PC-9 (cell line): Measurements from ENCODE around the gene VASP. TPM values are rescaled to one million over a fixed set of nuclear protein-coding genes. Genes with fewer than 3 reads are reported as not detected.

Source experiments
- BruUV-seq: library from RNA; stranded (reverse); fragments of 400-500 nt; replicated peaks from 2 replicates; lab custom pipeline; 2021; lab: Mats Ljungman, UMichigan
- CTCF ChIA-PET: fragments of 300-600 bp; sonication (Branson Sonifier 250); formaldehyde crosslinking; loops from one replicate; lab custom pipeline; 2022; ENCODE audit warnings: antibody characterized with exemption; lab: Charles Lee
- POLR2A ChIA-PET: fragments of 300-600 bp; sonication (Branson Sonifier 250); formaldehyde crosslinking; loops from one replicate; lab custom pipeline; 2022; ENCODE audit warnings: antibody characterized with exemption; ENCODE audit not compliant: unreplicated experiment; lab: Charles Lee
- DNase-seq, 2 experiments: peaks; one replicate each; pipeline versions ENCODE4 v3.0.0 to v3.0.0-alpha.2; 2015 to 2022; ENCODE audit warnings: mixed read lengths in 1 of 2
- H2AFZ ChIP-seq: fragments of 200-600 bp; sonication (generic); 2 replicates; pipeline ENCODE4 v1.8.1; 2017; ENCODE audit warnings: antibody characterized with exemption
- H3F3A ChIP-seq: fragments of 200-600 bp; sonication (generic); 2 replicates; pipeline ENCODE4 v1.8.1; 2017; ENCODE audit warnings: antibody characterized with exemption, mild to moderate bottlenecking, low read depth; ENCODE audit not compliant: insufficient read depth
- H3K27ac ChIP-seq: fragments of 200-600 bp; sonication (generic); 2 replicates; pipeline ENCODE4 v1.6.1; 2016; ENCODE audit warnings: mixed run types
- H3K27me3 ChIP-seq: fragments of 200-600 bp; sonication (generic); 2 replicates; pipeline ENCODE4 v1.6.1; 2016; ENCODE audit warnings: low read depth, mixed run types; ENCODE audit not compliant: insufficient read depth
- H3K36me3 ChIP-seq: fragments of 200-600 bp; sonication (generic); 2 replicates; pipeline ENCODE4 v1.6.1; 2016; ENCODE audit warnings: low read depth, mixed run types
- H3K4me1 ChIP-seq: fragments of 200-600 bp; sonication (generic); replicated peaks from 2 replicates; pipeline ENCODE4 v1.6.1; 2016; ENCODE audit warnings: mixed run types; ENCODE audit not compliant: insufficient read depth
- H3K4me2 ChIP-seq: fragments of 200-600 bp; sonication (generic); 2 replicates; pipeline ENCODE4 v1.6.1; 2017; ENCODE audit warnings: mixed run types
- H3K4me3 ChIP-seq: fragments of 200-600 bp; sonication (generic); 2 replicates; pipeline ENCODE4 v1.6.1; 2016; ENCODE audit warnings: mixed run types
- H3K79me2 ChIP-seq: fragments of 200-600 bp; sonication (generic); 2 replicates; pipeline ENCODE4 v1.6.1; 2017; ENCODE audit warnings: low read depth, mixed run types
- H3K9me2 ChIP-seq: fragments of 200-600 bp; sonication (generic); 2 replicates; pipeline ENCODE4 v1.8.1; 2017; ENCODE audit warnings: mild to moderate bottlenecking; ENCODE audit not compliant: insufficient read depth
- H3K9me3 ChIP-seq: fragments of 200-600 bp; sonication (generic); 2 replicates; pipeline ENCODE4 v1.8.1; 2016; ENCODE audit warnings: low read depth; ENCODE audit not compliant: insufficient read depth
- H4K20me1 ChIP-seq: fragments of 200-600 bp; sonication (generic); 2 replicates; pipeline ENCODE4 v1.8.1; 2017; ENCODE audit not compliant: insufficient read depth
- EZH2 ChIP-seq: fragments of 200-600 bp; sonication (generic); IDR thresholded peaks from 2 replicates; pipeline ENCODE4 v1.8.0; 2017; ENCODE audit warnings: antibody characterized with exemption, low read depth
- intact Hi-C: fragments of 100-400 bp; cut with micrococcal nuclease; formaldehyde crosslinking; loops from one replicate; pipeline ENCODE4 v1.10.0; 2022; ENCODE audit not compliant: unreplicated experiment
- total RNA-seq: library from RNA; stranded (reverse); gene quantifications from 2 replicates; pipeline ENCODE4 v1.2.3, GENCODE V29; 2021
- TF ChIP-seq, protein P1 (sequence below): fragments of 200-600 bp; sonication (generic); conservative IDR thresholded peaks from 2 replicates; pipeline ENCODE4 v1.6.1; 2017; ENCODE audit warnings: mixed run types, antibody characterized with exemption, mild to moderate bottlenecking, moderate library complexity

Gene VASP
- total RNA-seq, 1 experiment from 2014 or later, result 123 TPM

DNA sequence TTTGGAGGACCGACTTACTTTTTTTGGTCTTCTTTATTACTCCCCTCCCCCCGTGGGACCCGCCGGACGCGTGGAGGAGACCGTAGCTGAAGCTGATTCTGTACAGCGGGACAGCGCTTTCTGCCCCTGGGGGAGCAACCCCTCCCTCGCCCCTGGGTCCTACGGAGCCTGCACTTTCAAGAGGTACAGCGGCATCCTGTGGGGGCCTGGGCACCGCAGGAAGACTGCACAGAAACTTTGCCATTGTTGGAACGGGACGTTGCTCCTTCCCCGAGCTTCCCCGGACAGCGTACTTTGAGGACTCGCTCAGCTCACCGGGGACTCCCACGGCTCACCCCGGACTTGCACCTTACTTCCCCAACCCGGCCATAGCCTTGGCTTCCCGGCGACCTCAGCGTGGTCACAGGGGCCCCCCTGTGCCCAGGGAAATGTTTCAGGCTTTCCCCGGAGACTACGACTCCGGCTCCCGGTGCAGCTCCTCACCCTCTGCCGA, 39.1 kb upstream of the VASP start:
- Histone ChIP-seq H3K4me2 (peak overlapping the region; percentile 100), H2AFZ (peak overlapping the region; percentile 81), H3K9me3 (no peaks in the 10 kb centered on the region), H3K79me2 (no peaks in the 10 kb centered on the region), H3F3A (peaks cover 55% of the 10 kb centered on the region; the same call in 1 of the 2 replicates), H3K36me3 (no peaks in the 10 kb centered on the region), H3K27me3 (no peaks in the 10 kb centered on the region), H4K20me1 (no peaks in the 10 kb centered on the region; the same call in 1 of the 2 replicates), H3K9me2 (no peaks in the 10 kb centered on the region), H3K4me1 (peaks cover 19% of the 10 kb centered on the region), H3K27ac (peak overlapping the region; percentile 38; the same call in 1 of the 2 replicates), H3K4me3 (peak overlapping the region; percentile 82)
- TSS peak; percentile 71 for BruUV-seq
- no peak for DNase-seq
- TF ChIP-seq, protein P1, sequence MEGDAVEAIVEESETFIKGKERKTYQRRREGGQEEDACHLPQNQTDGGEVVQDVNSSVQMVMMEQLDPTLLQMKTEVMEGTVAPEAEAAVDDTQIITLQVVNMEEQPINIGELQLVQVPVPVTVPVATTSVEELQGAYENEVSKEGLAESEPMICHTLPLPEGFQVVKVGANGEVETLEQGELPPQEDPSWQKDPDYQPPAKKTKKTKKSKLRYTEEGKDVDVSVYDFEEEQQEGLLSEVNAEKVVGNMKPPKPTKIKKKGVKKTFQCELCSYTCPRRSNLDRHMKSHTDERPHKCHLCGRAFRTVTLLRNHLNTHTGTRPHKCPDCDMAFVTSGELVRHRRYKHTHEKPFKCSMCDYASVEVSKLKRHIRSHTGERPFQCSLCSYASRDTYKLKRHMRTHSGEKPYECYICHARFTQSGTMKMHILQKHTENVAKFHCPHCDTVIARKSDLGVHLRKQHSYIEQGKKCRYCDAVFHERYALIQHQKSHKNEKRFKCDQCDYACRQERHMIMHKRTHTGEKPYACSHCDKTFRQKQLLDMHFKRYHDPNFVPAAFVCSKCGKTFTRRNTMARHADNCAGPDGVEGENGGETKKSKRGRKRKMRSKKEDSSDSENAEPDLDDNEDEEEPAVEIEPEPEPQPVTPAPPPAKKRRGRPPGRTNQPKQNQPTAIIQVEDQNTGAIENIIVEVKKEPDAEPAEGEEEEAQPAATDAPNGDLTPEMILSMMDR, result no peak; the same call in 1 of the 2 replicates
- no peak for TF ChIP-seq EZH2
- POLR2A ChIA-PET, result interaction anchor here (0.6 to 1.5 kb wide), 8 partner anchors 12 to 1703 kb away, joined by 3 to 64 read pairs (median 8); partner anchors contain the start of gene SNRPD2
- intact Hi-C loops, result loop anchor here (2.0 kb wide), 1 partner anchor 25 kb away; no protein-coding TSS in a partner anchor
- CTCF ChIA-PET, result interaction anchor here (0.6 to 1.6 kb wide), 3 partner anchors 10 to 31 kb away, joined by 3 to 11 read pairs (median 6); no protein-coding TSS in a partner anchor

DNA sequence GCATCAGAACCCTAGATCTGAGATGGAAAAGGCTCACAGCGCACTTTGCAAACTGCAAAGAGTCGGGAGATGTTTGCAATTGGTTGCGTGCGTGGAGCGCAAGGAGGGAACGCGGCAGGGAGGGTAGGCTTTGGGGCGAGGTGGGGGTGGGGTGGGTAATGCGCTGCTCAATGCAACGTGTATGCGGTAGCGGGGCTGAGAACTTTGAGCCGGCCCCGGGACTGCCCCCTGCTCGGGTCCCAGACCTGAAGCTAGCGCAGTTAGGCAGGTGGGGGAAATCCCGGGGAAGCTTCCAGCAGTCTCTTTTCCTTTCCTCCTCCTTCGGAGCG, 38.5 kb upstream of the VASP start:
- peak overlapping the region; percentile 82 for H3K4me3 ChIP-seq
- DNase-seq, result peak in 1 of 2 experiments; percentile 43
- H3K9me3 ChIP-seq, result no peaks in the 10 kb centered on the region
- H3K9me2 ChIP-seq, result no peaks in the 10 kb centered on the region
- TSS peak; percentile 76 for BruUV-seq
- intact Hi-C loops, result loop anchor here (2.0 kb wide), 1 partner anchor 26 kb away; no protein-coding TSS in a partner anchor
- TF ChIP-seq, protein P1, result no peak
- TF ChIP-seq EZH2, result no peak
- no peaks in the 10 kb centered on the region for H3K79me2 ChIP-seq
- H3K4me2 ChIP-seq, result peak overlapping the region; percentile 100
- peaks cover 50% of the 10 kb centered on the region; the same call in 1 of the 2 replicates for H3F3A ChIP-seq
- POLR2A ChIA-PET, result interaction anchor here (0.6 to 1.4 kb wide), 4 partner anchors 10 to 1012 kb away, joined by 3 to 14 read pairs (median 5); no protein-coding TSS in a partner anchor
- H3K4me1 ChIP-seq, result peaks cover 19% of the 10 kb centered on the region
- H4K20me1 ChIP-seq, result no peaks in the 10 kb centered on the region; the same call in 1 of the 2 replicates
- CTCF ChIA-PET, result interaction anchor here (0.6 to 1.6 kb wide), 3 partner anchors 10 to 31 kb away, joined by 3 to 6 read pairs (median 3); no protein-coding TSS in a partner anchor
- peak overlapping the region; percentile 81 for H2AFZ ChIP-seq
- H3K36me3 ChIP-seq, result no peaks in the 10 kb centered on the region
- peak overlapping the region; percentile 38 for H3K27ac ChIP-seq
- no peaks in the 10 kb centered on the region for H3K27me3 ChIP-seq

DNA sequence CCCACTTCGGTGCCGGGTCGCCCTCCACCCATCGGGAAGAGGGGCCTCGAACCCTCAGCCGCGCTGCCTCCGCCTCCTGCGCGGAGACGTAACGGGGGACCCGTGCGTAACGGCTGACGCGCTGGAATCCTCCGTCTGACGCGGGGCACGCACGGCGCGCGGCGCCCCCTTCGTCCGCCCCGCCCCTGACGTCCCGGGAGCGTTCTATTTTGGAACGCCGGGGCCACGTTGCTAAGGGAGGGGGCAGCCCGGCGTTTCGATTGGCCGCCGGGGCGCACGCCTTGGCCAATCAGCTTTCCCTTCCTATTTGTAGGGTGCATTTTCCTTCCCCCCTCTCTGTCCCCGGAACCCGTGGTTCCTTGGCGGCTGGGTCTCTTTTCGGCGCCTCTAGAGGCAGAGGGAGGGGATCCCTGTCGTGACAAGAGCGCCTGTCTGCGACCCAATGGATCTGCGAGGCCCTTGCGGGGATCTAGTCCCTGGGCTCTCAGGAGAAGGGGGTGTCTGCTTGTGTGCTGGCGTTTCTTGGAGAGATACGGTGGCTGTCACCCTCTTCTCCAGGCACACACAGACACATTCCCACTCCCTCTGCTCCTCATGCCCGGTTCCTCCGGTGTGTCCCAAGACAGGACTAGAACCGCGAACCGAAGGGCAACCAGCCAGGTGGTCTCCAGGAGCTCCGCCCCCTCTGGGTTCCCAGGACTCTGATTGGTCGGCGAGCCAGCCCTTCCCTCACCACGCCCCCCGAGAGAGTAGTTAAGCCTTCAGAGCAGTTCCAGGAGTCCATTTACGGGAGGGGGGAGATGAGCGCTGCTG, 37.9 kb upstream of the VASP start:
- peak; percentile 85 to 95 for DNase-seq
- TF ChIP-seq, protein P1, result peak; percentile 29; the same call in 1 of the 2 replicates
- no peak for TF ChIP-seq EZH2
- CTCF ChIA-PET, result interaction anchor here (0.6 to 1.6 kb wide), 4 partner anchors 9 to 174 kb away, joined by 3 to 6 read pairs (median 6); no protein-coding TSS in a partner anchor
- Histone ChIP-seq H3K4me3 (peak overlapping the region; percentile 82), H4K20me1 (no peaks in the 10 kb centered on the region; the same call in 1 of the 2 replicates), H3K27ac (peak overlapping the region; percentile 72), H3K4me1 (peaks cover 19% of the 10 kb centered on the region), H3K36me3 (no peaks in the 10 kb centered on the region), H3K79me2 (no peaks in the 10 kb centered on the region), H3K9me3 (no peaks in the 10 kb centered on the region), H2AFZ (peak overlapping the region; percentile 94), H3K4me2 (peak overlapping the region; percentile 100), H3K27me3 (no peaks in the 10 kb centered on the region), H3K9me2 (no peaks in the 10 kb centered on the region), H3F3A (peaks cover 44% of the 10 kb centered on the region; the same call in 1 of the 2 replicates)
- intact Hi-C loops, result loop anchor here (2.0 kb wide), 1 partner anchor 27 kb away; no protein-coding TSS in a partner anchor
- BruUV-seq, result no TSS peak
- POLR2A ChIA-PET, result interaction anchor here (0.6 to 1.4 kb wide), 11 partner anchors 9 to 1991 kb away, joined by 3 to 14 read pairs (median 5); no protein-coding TSS in a partner anchor
